Measurements from ENCODE around the gene FAM163B. TPM values are rescaled to one million over a fixed set of nuclear protein-coding genes. Genes with fewer than 3 reads are reported as not detected.

The FAM163B gene
- total and polyA plus RNA-seq, 4 donors: 2.1 to 4.0 (median 3.4) TPM

DNA sequence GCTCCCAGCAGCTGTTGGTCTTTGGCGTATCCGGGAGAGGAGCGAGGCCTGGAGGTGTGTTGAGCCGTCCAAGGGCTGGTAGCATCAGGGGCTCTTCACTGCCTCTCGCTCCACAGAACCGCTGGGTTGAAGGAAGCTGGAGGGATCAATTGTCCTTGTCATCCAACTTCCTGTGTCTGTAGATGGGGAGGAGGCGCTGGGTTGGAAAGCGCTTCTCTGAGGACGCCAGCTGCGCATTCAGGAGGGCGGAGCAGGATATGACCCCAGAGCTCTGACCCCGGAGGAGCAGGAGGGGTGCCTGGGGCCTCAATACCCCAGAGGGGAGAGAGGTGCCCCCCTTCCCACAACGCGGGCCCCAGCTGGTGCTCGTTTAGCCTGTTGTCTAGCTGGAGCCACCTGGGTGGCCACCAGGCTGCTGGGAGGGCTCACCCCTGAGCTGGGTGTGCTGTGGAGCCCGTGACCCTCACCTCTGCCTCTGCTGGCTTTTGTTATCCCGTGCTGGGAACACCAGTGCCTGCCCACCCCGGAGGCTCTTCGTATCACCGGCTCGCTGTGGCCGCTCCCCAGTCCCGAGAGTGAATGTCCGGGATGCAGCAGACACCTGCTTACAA, 25.0 kb upstream of the FAM163B start:
- 54% methylated on average over 24 of the region's 24 CpGs for WGBS
- Histone ChIP-seq H3K4me3 (ENCODE audit: low read depth in 1 of 3, low read length in 3 of 3) (no peak overlapping the region), H3K4me1 (ENCODE audit: control insufficient read depth in 4 of 4, insufficient read depth in 4 of 4, low read length in 3 of 4) (no peaks in the 10 kb centered on the region), H3K27ac (ENCODE audit: low read depth in 1 of 2, low read length in 2 of 2) (peak overlapping the region; percentile 29 to 46), H3K9me3 (ENCODE audit: control insufficient read depth in 4 of 4, low read length in 3 of 4) (no peaks in the 10 kb centered on the region), H3K27me3 (ENCODE audit: control insufficient read depth in 4 of 4, insufficient read depth in 4 of 4, low read length in 3 of 4) (no peaks in the 10 kb centered on the region), H3K36me3 (ENCODE audit: control insufficient read depth in 4 of 4, insufficient read depth in 3 of 4, low read depth in 1 of 4, low read length in 3 of 4) (no peaks in the 10 kb centered on the region), H3K9ac (ENCODE audit: low read depth in 1 of 2, low read length in 2 of 2) (no peak overlapping the region)
- TF ChIP-seq NR2F2 (IDR thresholded peaks at IDR 0.05) (peak; percentile 74), JUND (IDR thresholded peaks at IDR 0.05) (no peak)
- no peak for DNase-seq (ENCODE audit: low spot score)

DNA sequence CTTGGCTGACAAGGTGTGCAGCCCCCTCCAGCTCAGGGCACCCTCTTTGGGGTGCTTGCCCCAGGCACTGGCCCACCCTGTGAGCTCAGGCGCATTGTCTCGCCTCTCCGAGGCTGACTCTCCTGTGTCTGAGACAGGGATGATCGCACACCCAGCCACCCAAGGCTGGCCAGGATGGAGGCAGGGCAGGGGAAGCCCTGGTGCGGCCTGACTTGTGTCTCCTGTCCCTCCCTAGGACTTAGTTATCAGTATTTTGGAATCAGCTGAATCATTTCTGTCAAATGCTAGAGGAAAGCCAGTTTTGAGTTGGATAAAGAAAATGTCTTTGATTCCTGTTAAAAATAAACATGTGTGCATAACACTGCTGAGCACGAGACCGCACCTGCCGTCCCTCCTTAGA, 24.5 kb upstream of the FAM163B start:
- no peaks in the 10 kb centered on the region for H3K27me3 ChIP-seq (ENCODE audit: control insufficient read depth in 4 of 4, insufficient read depth in 4 of 4, low read length in 3 of 4)
- no peaks in the 10 kb centered on the region for H3K4me1 ChIP-seq (ENCODE audit: control insufficient read depth in 4 of 4, insufficient read depth in 4 of 4, low read length in 3 of 4)
- no peaks in the 10 kb centered on the region for H3K36me3 ChIP-seq (ENCODE audit: control insufficient read depth in 4 of 4, insufficient read depth in 3 of 4, low read depth in 1 of 4, low read length in 3 of 4)
- TF ChIP-seq TAF1 (conservative IDR thresholded peaks at IDR 0.05) (no peak), EGR1 (IDR thresholded peaks at IDR 0.05; ENCODE audit: low read depth in 2 of 2) (no peak), FOXA2 (IDR thresholded peaks at IDR 0.05) (no peak), HNF4A (conservative IDR thresholded peaks at IDR 0.05) (no peak), GABPA (IDR thresholded peaks at IDR 0.05 in 1 of 2, conservative IDR thresholded peaks at IDR 0.05 in 1 of 2) (no peak), RAD21 (IDR thresholded peaks at IDR 0.05) (no peak), SP1 (IDR thresholded peaks at IDR 0.05) (no peak), RXRA (IDR thresholded peaks at IDR 0.05) (no peak)
- TF ChIP-seq, protein P1, sequence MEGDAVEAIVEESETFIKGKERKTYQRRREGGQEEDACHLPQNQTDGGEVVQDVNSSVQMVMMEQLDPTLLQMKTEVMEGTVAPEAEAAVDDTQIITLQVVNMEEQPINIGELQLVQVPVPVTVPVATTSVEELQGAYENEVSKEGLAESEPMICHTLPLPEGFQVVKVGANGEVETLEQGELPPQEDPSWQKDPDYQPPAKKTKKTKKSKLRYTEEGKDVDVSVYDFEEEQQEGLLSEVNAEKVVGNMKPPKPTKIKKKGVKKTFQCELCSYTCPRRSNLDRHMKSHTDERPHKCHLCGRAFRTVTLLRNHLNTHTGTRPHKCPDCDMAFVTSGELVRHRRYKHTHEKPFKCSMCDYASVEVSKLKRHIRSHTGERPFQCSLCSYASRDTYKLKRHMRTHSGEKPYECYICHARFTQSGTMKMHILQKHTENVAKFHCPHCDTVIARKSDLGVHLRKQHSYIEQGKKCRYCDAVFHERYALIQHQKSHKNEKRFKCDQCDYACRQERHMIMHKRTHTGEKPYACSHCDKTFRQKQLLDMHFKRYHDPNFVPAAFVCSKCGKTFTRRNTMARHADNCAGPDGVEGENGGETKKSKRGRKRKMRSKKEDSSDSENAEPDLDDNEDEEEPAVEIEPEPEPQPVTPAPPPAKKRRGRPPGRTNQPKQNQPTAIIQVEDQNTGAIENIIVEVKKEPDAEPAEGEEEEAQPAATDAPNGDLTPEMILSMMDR (IDR thresholded peaks at IDR 0.05; ENCODE audit: low read depth, low read length, missing input control): no peak
- TF ChIP-seq, protein P2, sequence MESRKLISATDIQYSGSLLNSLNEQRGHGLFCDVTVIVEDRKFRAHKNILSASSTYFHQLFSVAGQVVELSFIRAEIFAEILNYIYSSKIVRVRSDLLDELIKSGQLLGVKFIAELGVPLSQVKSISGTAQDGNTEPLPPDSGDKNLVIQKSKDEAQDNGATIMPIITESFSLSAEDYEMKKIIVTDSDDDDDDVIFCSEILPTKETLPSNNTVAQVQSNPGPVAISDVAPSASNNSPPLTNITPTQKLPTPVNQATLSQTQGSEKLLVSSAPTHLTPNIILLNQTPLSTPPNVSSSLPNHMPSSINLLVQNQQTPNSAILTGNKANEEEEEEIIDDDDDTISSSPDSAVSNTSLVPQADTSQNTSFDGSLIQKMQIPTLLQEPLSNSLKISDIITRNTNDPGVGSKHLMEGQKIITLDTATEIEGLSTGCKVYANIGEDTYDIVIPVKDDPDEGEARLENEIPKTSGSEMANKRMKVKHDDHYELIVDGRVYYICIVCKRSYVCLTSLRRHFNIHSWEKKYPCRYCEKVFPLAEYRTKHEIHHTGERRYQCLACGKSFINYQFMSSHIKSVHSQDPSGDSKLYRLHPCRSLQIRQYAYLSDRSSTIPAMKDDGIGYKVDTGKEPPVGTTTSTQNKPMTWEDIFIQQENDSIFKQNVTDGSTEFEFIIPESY (IDR thresholded peaks at IDR 0.05): no peak
- TF ChIP-seq, protein P3, sequence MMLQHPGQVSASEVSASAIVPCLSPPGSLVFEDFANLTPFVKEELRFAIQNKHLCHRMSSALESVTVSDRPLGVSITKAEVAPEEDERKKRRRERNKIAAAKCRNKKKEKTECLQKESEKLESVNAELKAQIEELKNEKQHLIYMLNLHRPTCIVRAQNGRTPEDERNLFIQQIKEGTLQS (IDR thresholded peaks at IDR 0.05): no peak
- TF ChIP-seq, protein P4, sequence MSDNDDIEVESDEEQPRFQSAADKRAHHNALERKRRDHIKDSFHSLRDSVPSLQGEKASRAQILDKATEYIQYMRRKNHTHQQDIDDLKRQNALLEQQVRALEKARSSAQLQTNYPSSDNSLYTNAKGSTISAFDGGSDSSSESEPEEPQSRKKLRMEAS (IDR thresholded peaks at IDR 0.05): no peak
- TF ChIP-seq, protein P5, sequence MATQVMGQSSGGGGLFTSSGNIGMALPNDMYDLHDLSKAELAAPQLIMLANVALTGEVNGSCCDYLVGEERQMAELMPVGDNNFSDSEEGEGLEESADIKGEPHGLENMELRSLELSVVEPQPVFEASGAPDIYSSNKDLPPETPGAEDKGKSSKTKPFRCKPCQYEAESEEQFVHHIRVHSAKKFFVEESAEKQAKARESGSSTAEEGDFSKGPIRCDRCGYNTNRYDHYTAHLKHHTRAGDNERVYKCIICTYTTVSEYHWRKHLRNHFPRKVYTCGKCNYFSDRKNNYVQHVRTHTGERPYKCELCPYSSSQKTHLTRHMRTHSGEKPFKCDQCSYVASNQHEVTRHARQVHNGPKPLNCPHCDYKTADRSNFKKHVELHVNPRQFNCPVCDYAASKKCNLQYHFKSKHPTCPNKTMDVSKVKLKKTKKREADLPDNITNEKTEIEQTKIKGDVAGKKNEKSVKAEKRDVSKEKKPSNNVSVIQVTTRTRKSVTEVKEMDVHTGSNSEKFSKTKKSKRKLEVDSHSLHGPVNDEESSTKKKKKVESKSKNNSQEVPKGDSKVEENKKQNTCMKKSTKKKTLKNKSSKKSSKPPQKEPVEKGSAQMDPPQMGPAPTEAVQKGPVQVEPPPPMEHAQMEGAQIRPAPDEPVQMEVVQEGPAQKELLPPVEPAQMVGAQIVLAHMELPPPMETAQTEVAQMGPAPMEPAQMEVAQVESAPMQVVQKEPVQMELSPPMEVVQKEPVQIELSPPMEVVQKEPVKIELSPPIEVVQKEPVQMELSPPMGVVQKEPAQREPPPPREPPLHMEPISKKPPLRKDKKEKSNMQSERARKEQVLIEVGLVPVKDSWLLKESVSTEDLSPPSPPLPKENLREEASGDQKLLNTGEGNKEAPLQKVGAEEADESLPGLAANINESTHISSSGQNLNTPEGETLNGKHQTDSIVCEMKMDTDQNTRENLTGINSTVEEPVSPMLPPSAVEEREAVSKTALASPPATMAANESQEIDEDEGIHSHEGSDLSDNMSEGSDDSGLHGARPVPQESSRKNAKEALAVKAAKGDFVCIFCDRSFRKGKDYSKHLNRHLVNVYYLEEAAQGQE (IDR thresholded peaks at IDR 0.05): no peak
- no peaks in the 10 kb centered on the region for H3K9me3 ChIP-seq (ENCODE audit: control insufficient read depth in 4 of 4, low read length in 3 of 4)
- no peak overlapping the region for H3K9ac ChIP-seq (ENCODE audit: low read depth in 1 of 2, low read length in 2 of 2)
- DNase-seq (ENCODE audit: low spot score): no peak
- H3K27ac ChIP-seq (ENCODE audit: low read depth in 1 of 2, low read length in 2 of 2): peak overlapping the region in 1 of 2 donors; percentile 29
- no peak overlapping the region for H3K4me3 ChIP-seq (ENCODE audit: low read depth in 1 of 3, low read length in 3 of 3)
- 69% methylated on average over 8 of the region's 8 CpGs for WGBS

Measured in liver (tissue), 9 donors.